Measurements from ENCODE around the gene MAPK10. TPM values are rescaled to one million over a fixed set of nuclear protein-coding genes. Genes with fewer than 3 reads are reported as not detected.
"Not testable (repeated sequence)": the region's sequence is repeated elsewhere in the genome, so short reads cannot be mapped to it uniquely, and the experiment has no call there.

MAPK10 gene
- total and polyA plus RNA-seq, 4 donors: 93.5 to 202 (median 106) TPM

GRCh38 chr4:86034616-86035015, 325.2 kb downstream of the MAPK10 start:
- H3K9me3 ChIP-seq (ENCODE audit: control insufficient read depth, insufficient read depth, low read length): no peaks in the 10 kb centered on the region
- peaks cover 7% of the 10 kb centered on the region for H3K36me3 ChIP-seq (ENCODE audit: control insufficient read depth, insufficient read depth, low read length)
- no peak overlapping the region for H3K27ac ChIP-seq (ENCODE audit: low read depth, low read length)
- H3K27me3 ChIP-seq (ENCODE audit: control insufficient read depth, insufficient read depth, low read length): no peaks in the 10 kb centered on the region
- DNase-seq (ENCODE audit: low read depth in 4 of 6, low spot score in 6 of 6): no peak
- H3K4me3 ChIP-seq (ENCODE audit: low read depth, low read length): no peak overlapping the region
- 67% methylated on average over 2 of the region's 2 CpGs for WGBS (ENCODE audit: insufficient coverage)
- peaks cover 6% of the 10 kb centered on the region for H3K4me1 ChIP-seq (ENCODE audit: control insufficient read depth, insufficient read depth, low read length)

- 44% methylated on average over 4 of the region's 4 CpGs for WGBS (ENCODE audit: insufficient coverage)
- no peaks in the 10 kb centered on the region for H3K27me3 ChIP-seq (ENCODE audit: control insufficient read depth, insufficient read depth, low read length)
- DNase-seq (ENCODE audit: low read depth in 4 of 6, low spot score in 6 of 6): peak in 3 of 6 donors; percentile 37 to 74 (median 54)
- no peaks in the 10 kb centered on the region for H3K9me3 ChIP-seq (ENCODE audit: control insufficient read depth, insufficient read depth, low read length)
- peak overlapping the region; percentile 63 for H3K27ac ChIP-seq (ENCODE audit: low read depth, low read length)
- peaks cover 6% of the 10 kb centered on the region for H3K4me1 ChIP-seq (ENCODE audit: control insufficient read depth, insufficient read depth, low read length)
- H3K4me3 ChIP-seq (ENCODE audit: low read depth, low read length): no peak overlapping the region
- H3K36me3 ChIP-seq (ENCODE audit: control insufficient read depth, insufficient read depth, low read length): peaks cover 3% of the 10 kb centered on the region
These were observed 326.7 kb downstream of the MAPK10 start for GRCh38 chr4:86033171-86033570.

GRCh38 chr4:86032476-86033022, 327.3 kb downstream of the MAPK10 start:
- Histone ChIP-seq H3K4me3 (ENCODE audit: low read depth, low read length) (no peak overlapping the region), H3K4me1 (ENCODE audit: control insufficient read depth, insufficient read depth, low read length) (peaks cover 6% of the 10 kb centered on the region), H3K36me3 (ENCODE audit: control insufficient read depth, insufficient read depth, low read length) (peaks cover 3% of the 10 kb centered on the region), H3K9me3 (ENCODE audit: control insufficient read depth, insufficient read depth, low read length) (no peaks in the 10 kb centered on the region), H3K27ac (ENCODE audit: low read depth, low read length) (peak overlapping the region; percentile 63), H3K27me3 (ENCODE audit: control insufficient read depth, insufficient read depth, low read length) (no peaks in the 10 kb centered on the region)
- 44% methylated on average over 4 of the region's 4 CpGs for WGBS (ENCODE audit: insufficient coverage)
- DNase-seq (ENCODE audit: low read depth in 4 of 6, low spot score in 6 of 6): peak in 1 of 6 donors; percentile 27

GRCh38 chr4:86031927-86032326, 327.9 kb downstream of the MAPK10 start:
- Histone ChIP-seq H3K9me3 (ENCODE audit: control insufficient read depth, insufficient read depth, low read length) (no peaks in the 10 kb centered on the region), H3K27me3 (ENCODE audit: control insufficient read depth, insufficient read depth, low read length) (no peaks in the 10 kb centered on the region), H3K36me3 (ENCODE audit: control insufficient read depth, insufficient read depth, low read length) (peaks cover 3% of the 10 kb centered on the region), H3K27ac (ENCODE audit: low read depth, low read length) (peak overlapping the region; percentile 63), H3K4me3 (ENCODE audit: low read depth, low read length) (no peak overlapping the region), H3K4me1 (ENCODE audit: control insufficient read depth, insufficient read depth, low read length) (peaks cover 6% of the 10 kb centered on the region)
- no peak for DNase-seq (ENCODE audit: low read depth in 4 of 6, low spot score in 6 of 6)
- 71% methylated on average over 1 of the region's 3 CpGs for WGBS (ENCODE audit: insufficient coverage)

GRCh38 chr4:86026720-86027119, 333.1 kb downstream of the MAPK10 start:
- no peak overlapping the region for H3K4me3 ChIP-seq (ENCODE audit: low read depth, low read length)
- 20% methylated on average over 1 of the region's 8 CpGs for WGBS (ENCODE audit: insufficient coverage)
- peak in 2 of 6 donors; percentile 43 to 55 for DNase-seq (ENCODE audit: low read depth in 4 of 6, low spot score in 6 of 6)
- peaks cover 6% of the 10 kb centered on the region for H3K36me3 ChIP-seq (ENCODE audit: control insufficient read depth, insufficient read depth, low read length)
- H3K9me3 ChIP-seq (ENCODE audit: control insufficient read depth, insufficient read depth, low read length): no peaks in the 10 kb centered on the region
- no peaks in the 10 kb centered on the region for H3K4me1 ChIP-seq (ENCODE audit: control insufficient read depth, insufficient read depth, low read length)
- no peak overlapping the region for H3K27ac ChIP-seq (ENCODE audit: low read depth, low read length)
- no peaks in the 10 kb centered on the region for H3K27me3 ChIP-seq (ENCODE audit: control insufficient read depth, insufficient read depth, low read length)

- H3K4me1 ChIP-seq (ENCODE audit: control insufficient read depth, insufficient read depth, low read length); H3K27me3 ChIP-seq (ENCODE audit: control insufficient read depth, insufficient read depth, low read length); DNase-seq (ENCODE audit: low read depth in 4 of 6, low spot score in 6 of 6); H3K27ac ChIP-seq (ENCODE audit: low read depth, low read length); H3K4me3 ChIP-seq (ENCODE audit: low read depth, low read length); H3K9me3 ChIP-seq (ENCODE audit: control insufficient read depth, insufficient read depth, low read length): not testable (repeated sequence)
- over 99% methylated on average over 11 of the region's 24 CpGs for WGBS (ENCODE audit: insufficient coverage)
- peaks cover 13% of the 10 kb centered on the region for H3K36me3 ChIP-seq (ENCODE audit: control insufficient read depth, insufficient read depth, low read length)
These were observed 338.2 kb downstream of the MAPK10 start for GRCh38 chr4:86021671-86022070.

GRCh38 chr4:86019906-86020305, 339.9 kb downstream of the MAPK10 start:
- Histone ChIP-seq H3K27ac (ENCODE audit: low read depth, low read length) (no peak overlapping the region), H3K27me3 (ENCODE audit: control insufficient read depth, insufficient read depth, low read length) (no peaks in the 10 kb centered on the region), H3K4me1 (ENCODE audit: control insufficient read depth, insufficient read depth, low read length) (no peaks in the 10 kb centered on the region), H3K4me3 (ENCODE audit: low read depth, low read length) (no peak overlapping the region), H3K9me3 (ENCODE audit: control insufficient read depth, insufficient read depth, low read length) (no peaks in the 10 kb centered on the region), H3K36me3 (ENCODE audit: control insufficient read depth, insufficient read depth, low read length) (peaks cover 14% of the 10 kb centered on the region)
- DNase-seq (ENCODE audit: low read depth in 4 of 6, low spot score in 6 of 6): no peak

- Histone ChIP-seq H3K27ac (ENCODE audit: low read depth, low read length) (no peak overlapping the region), H3K4me3 (ENCODE audit: low read depth, low read length) (no peak overlapping the region), H3K36me3 (ENCODE audit: control insufficient read depth, insufficient read depth, low read length) (peaks cover 14% of the 10 kb centered on the region), H3K4me1 (ENCODE audit: control insufficient read depth, insufficient read depth, low read length) (no peaks in the 10 kb centered on the region), H3K9me3 (ENCODE audit: control insufficient read depth, insufficient read depth, low read length) (no peaks in the 10 kb centered on the region), H3K27me3 (ENCODE audit: control insufficient read depth, insufficient read depth, low read length) (no peaks in the 10 kb centered on the region)
- no peak for DNase-seq (ENCODE audit: low read depth in 4 of 6, low spot score in 6 of 6)
- WGBS (ENCODE audit: insufficient coverage): no CpG with 5 or more reads among the region's 1 CpG
These were observed 340.5 kb downstream of the MAPK10 start for GRCh38 chr4:86019362-86019761.

GRCh38 chr4:86015412-86016350, 344.2 kb downstream of the MAPK10 start:
- H3K4me1 ChIP-seq (ENCODE audit: control insufficient read depth, insufficient read depth, low read length): no peaks in the 10 kb centered on the region
- WGBS (ENCODE audit: insufficient coverage): no CpG with 5 or more reads among the region's 2 CpGs
- H3K36me3 ChIP-seq (ENCODE audit: control insufficient read depth, insufficient read depth, low read length): peaks cover 7% of the 10 kb centered on the region
- no peak overlapping the region for H3K27ac ChIP-seq (ENCODE audit: low read depth, low read length)
- H3K4me3 ChIP-seq (ENCODE audit: low read depth, low read length): no peak overlapping the region
- peak in 1 of 6 donors; percentile 21 for DNase-seq (ENCODE audit: low read depth in 4 of 6, low spot score in 6 of 6)
- no peaks in the 10 kb centered on the region for H3K27me3 ChIP-seq (ENCODE audit: control insufficient read depth, insufficient read depth, low read length)
- H3K9me3 ChIP-seq (ENCODE audit: control insufficient read depth, insufficient read depth, low read length): no peaks in the 10 kb centered on the region

GRCh38 chr4:86014599-86014998, 345.3 kb downstream of the MAPK10 start:
- 86% methylated on average over 2 of the region's 5 CpGs for WGBS (ENCODE audit: insufficient coverage)
- peaks cover 7% of the 10 kb centered on the region for H3K36me3 ChIP-seq (ENCODE audit: control insufficient read depth, insufficient read depth, low read length)
- DNase-seq (ENCODE audit: low read depth in 4 of 6, low spot score in 6 of 6): no peak

More at GRCh38 chr4:86014599-86014998, 345.3 kb downstream of the MAPK10 start:
- H3K27ac ChIP-seq (ENCODE audit: low read depth, low read length): no peak overlapping the region
- H3K27me3 ChIP-seq (ENCODE audit: control insufficient read depth, insufficient read depth, low read length): no peaks in the 10 kb centered on the region
- H3K4me1 ChIP-seq (ENCODE audit: control insufficient read depth, insufficient read depth, low read length): no peaks in the 10 kb centered on the region
- no peaks in the 10 kb centered on the region for H3K9me3 ChIP-seq (ENCODE audit: control insufficient read depth, insufficient read depth, low read length)
- no peak overlapping the region for H3K4me3 ChIP-seq (ENCODE audit: low read depth, low read length)

Data from spinal cord (tissue), 10 donors.